ENCODE results near the gene ZFHX3.

GRCh38 chr16:72924537-72924926 is 123.4 kb downstream of the ZFHX3 start:
- TF ChIP-seq SUZ12 (IDR thresholded peaks at IDR 0.05) (no peak), FOXA1 (IDR thresholded peaks at IDR 0.05) (no peak), LEF1 (IDR thresholded peaks at IDR 0.05; ENCODE audit: borderline replicate concordance) (no peak), NFRKB (IDR thresholded peaks at IDR 0.05) (no peak), FOXM1 (IDR thresholded peaks at IDR 0.05; ENCODE audit: borderline replicate concordance) (no peak), CTBP1 (IDR thresholded peaks at IDR 0.05; ENCODE audit: borderline replicate concordance) (no peak), BHLHE40 (IDR thresholded peaks at IDR 0.05; ENCODE audit: borderline replicate concordance) (no peak), ZNF384 (IDR thresholded peaks at IDR 0.05) (no peak), FOXK2 (IDR thresholded peaks at IDR 0.05) (no peak), SP1 (IDR thresholded peaks at IDR 0.05) (no peak), ARNT (IDR thresholded peaks at IDR 0.05) (no peak)
